ENCODE measurements around the gene XCL1.

XCL1 gene

DNA sequence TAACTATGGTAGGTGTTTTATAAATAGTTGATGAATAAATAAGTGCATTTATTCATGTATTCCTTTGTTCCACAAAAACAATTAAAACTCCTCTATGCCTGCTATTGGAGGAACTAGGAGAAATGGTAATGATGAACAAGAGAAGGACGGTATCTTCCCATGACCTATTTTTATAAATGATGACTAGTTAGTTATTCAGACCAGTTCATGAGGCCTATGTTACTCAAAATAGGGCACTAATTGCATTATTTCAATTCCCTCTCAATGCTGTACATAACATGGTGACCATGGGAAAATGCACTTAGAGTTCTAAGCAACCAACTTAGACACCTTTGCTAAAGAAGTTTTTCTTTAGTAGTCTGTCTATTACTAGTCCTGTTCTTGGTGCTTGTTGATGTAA, 53.1 kb downstream of the XCL1 start:
- no peaks in the 10 kb centered on the region for H3K36me3 Mint-ChIP-seq
- H3K9me3 Mint-ChIP-seq, result no peaks in the 10 kb centered on the region
- no peak for DNase-seq (ENCODE audit: low spot score in 2 of 2)
- no peak overlapping the region for H3K27ac Mint-ChIP-seq
- ATAC-seq, result no peak
- H3K4me3 Mint-ChIP-seq, result no peak overlapping the region
- H3K4me1 Mint-ChIP-seq, result peaks cover 10% of the 10 kb centered on the region

All from stimulated activated effector memory CD8-positive, alpha-beta T cell treated with anti-CD3 and anti-CD28 coated beads, Interleukin-12 subunit alpha, Interleukin-12 subunit beta, amount 100 ng/mL, for 72 hours (primary cell).